Parathyroid adenoma (tissue), 2 donors: ENCODE data around the gene FSTL4.

Experiments
- H2AFZ ChIP-seq: fragments of 300-600 bp; sonication (generic); one replicate; pipeline ENCODE4 v1.7.0; 2017; ENCODE audit warnings: antibody characterized with exemption, mild to moderate bottlenecking
- H3K27ac ChIP-seq: fragments of 300-600 bp; sonication (generic); one replicate; pipeline ENCODE4 v1.7.0; 2017
- H3K27me3 ChIP-seq: fragments of 300-600 bp; sonication (generic); one replicate; pipeline ENCODE4 v1.7.0; 2017; ENCODE audit warnings: low read length; ENCODE audit not compliant: control insufficient read depth, insufficient read depth
- H3K36me3 ChIP-seq: fragments of 300-600 bp; sonication (generic); one replicate; pipeline ENCODE4 v1.7.0; 2017; ENCODE audit warnings: low read length; ENCODE audit not compliant: control insufficient read depth, insufficient read depth
- H3K4me1 ChIP-seq: fragments of 300-600 bp; sonication (generic); one replicate; pipeline ENCODE4 v1.7.0; 2017; ENCODE audit warnings: control low read depth
- H3K4me2 ChIP-seq: fragments of 300-600 bp; sonication (generic); one replicate; pipeline ENCODE4 v1.7.0; 2017; ENCODE audit warnings: low read length
- H3K4me3 ChIP-seq: fragments of 300-600 bp; sonication (generic); one replicate; pipeline ENCODE4 v1.7.0; 2017; ENCODE audit warnings: low read depth, low read length
- H3K79me2 ChIP-seq: fragments of 300-600 bp; sonication (generic); one replicate; pipeline ENCODE4 v1.7.0; 2017; ENCODE audit warnings: control low read depth
- H3K9ac ChIP-seq: fragments of 300-600 bp; sonication (generic); one replicate; pipeline ENCODE4 v1.7.0; 2017; ENCODE audit warnings: mild to moderate bottlenecking
- H3K9me3 ChIP-seq: fragments of 300-600 bp; sonication (generic); one replicate; pipeline ENCODE4 v1.7.0; 2017; ENCODE audit warnings: low read length; ENCODE audit not compliant: control insufficient read depth
- TF ChIP-seq, protein P1 (sequence below): fragments of 300-600 bp; sonication (generic); IDR thresholded peaks from one replicate; pipeline ENCODE4 v1.7.0; 2017; ENCODE audit warnings: antibody characterized with exemption, mild to moderate bottlenecking
- donor health status: primary hyperparathyroidism.

FSTL4 gene

DNA sequence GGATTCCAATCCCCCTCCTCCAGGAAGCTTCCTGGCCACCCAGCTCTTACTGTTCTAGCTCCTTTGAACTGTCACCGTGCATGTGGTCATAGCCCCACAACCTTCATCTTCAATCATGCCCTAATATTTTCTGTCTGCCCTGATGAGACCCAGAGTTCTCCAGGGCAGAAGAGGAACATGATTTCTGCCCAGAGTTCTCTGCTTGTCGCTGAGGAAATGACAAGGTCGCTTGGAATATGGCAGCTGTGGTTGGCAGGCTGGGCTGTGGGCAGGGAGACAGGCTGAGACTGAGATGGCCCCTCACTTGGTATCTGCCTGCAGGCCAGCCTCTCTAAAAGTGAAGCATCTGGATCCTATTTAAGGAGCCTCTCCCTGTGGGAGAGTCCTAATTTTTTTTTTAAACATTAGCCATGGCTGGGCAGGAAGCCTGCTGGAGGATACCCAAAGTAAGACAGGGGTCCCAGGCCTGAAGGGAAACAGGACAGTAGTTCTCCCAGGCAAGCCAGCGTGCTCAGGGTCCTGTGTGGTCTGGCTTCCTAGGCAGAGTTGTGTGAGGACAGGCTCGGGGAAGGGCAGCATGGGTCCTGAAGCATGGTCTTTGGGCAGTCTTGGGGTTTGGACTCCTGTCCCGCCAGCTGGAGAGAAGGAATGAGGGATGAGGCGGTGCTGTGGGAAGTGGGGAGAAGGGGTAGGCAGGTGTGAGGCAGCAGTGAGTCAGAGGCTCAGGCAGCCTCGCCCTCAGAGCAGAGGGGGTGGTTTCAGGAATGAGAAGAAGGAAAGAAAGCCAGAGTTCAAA is 242.1 kb downstream of the FSTL4 start:
- TF ChIP-seq, protein P1, sequence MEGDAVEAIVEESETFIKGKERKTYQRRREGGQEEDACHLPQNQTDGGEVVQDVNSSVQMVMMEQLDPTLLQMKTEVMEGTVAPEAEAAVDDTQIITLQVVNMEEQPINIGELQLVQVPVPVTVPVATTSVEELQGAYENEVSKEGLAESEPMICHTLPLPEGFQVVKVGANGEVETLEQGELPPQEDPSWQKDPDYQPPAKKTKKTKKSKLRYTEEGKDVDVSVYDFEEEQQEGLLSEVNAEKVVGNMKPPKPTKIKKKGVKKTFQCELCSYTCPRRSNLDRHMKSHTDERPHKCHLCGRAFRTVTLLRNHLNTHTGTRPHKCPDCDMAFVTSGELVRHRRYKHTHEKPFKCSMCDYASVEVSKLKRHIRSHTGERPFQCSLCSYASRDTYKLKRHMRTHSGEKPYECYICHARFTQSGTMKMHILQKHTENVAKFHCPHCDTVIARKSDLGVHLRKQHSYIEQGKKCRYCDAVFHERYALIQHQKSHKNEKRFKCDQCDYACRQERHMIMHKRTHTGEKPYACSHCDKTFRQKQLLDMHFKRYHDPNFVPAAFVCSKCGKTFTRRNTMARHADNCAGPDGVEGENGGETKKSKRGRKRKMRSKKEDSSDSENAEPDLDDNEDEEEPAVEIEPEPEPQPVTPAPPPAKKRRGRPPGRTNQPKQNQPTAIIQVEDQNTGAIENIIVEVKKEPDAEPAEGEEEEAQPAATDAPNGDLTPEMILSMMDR, result no peak
- Histone ChIP-seq H3K4me1 (no peaks in the 10 kb centered on the region), H3K36me3 (no peaks in the 10 kb centered on the region)

DNA sequence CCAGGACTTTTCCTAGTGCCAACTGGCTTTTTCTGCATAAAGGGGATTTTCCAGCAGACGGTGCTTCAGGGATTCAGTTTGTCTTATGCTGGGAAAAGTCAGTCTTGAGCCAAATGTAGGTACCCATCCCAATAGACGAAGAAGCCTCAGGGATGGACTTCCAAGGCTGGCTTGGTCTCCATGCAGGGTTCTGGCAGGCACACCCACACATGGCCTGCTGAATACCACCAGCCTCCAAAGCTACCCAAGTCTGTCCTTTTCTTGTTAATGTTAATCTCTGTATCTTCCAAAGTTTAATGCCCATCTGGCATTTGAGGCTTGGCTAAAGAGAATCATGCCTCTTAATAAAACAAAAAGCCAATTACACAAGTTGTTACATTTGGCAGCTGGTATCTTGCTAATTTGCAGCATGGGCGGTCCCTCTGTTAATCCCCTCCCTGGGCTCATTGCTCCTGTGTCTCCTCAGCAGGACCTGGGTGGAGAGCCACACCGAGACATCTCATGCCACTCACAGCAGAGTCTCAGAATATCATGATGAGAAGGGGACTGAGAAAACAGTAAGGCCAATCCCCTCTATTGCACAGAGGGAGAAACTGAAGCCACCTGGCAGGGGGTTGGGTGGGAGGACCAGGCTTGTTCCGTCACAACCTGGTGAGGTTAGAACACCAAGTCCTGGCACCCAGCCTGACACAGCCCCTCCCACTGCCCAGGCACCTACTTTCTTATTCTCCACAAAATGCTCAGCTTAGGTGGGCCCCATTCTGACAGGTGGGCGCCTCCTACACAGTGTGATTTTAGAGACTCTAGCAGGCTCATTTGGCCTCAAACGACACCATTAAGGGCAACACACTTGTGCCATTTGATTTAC is 243.2 kb downstream of the FSTL4 start:
- H3K4me1 ChIP-seq, result no peaks in the 10 kb centered on the region
- H3K4me3 ChIP-seq, result no peak overlapping the region
- no peak overlapping the region for H2AFZ ChIP-seq
- H3K36me3 ChIP-seq, result no peaks in the 10 kb centered on the region
- H3K27me3 ChIP-seq, result no peaks in the 10 kb centered on the region
- H3K9ac ChIP-seq, result no peak overlapping the region
- H3K79me2 ChIP-seq, result no peaks in the 10 kb centered on the region
- H3K9me3 ChIP-seq, result no peaks in the 10 kb centered on the region
- no peak overlapping the region for H3K27ac ChIP-seq
- TF ChIP-seq, protein P1, result no peak
- H3K4me2 ChIP-seq, result no peak overlapping the region

More for the DNA sequence above, 242.1 kb downstream of the FSTL4 start:
- H3K79me2 ChIP-seq, result no peaks in the 10 kb centered on the region
- no peak overlapping the region for H3K9ac ChIP-seq
- H3K27ac ChIP-seq, result no peak overlapping the region
- no peaks in the 10 kb centered on the region for H3K27me3 ChIP-seq
- H3K4me2 ChIP-seq, result no peak overlapping the region
- H2AFZ ChIP-seq, result no peak overlapping the region
- no peaks in the 10 kb centered on the region for H3K9me3 ChIP-seq
- no peak overlapping the region for H3K4me3 ChIP-seq

DNA sequence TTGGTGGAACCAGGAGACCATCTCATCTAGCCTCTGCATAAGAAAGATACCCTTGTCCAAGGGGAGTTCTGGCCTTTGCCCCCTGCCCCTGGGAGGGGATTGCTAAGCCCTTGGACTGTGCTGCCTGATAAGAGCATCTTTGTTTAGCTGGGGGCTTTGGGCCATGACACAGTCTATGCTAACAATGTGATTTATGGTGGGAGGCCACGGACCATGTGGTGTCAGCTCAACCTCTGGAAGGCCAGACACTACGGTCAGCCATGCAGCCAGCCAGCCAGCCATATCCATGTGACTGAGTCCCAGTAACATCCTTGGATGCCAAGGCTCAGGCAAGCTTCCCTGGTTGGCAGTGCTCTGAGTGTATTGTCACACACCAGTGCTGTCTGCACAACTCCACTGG is 244.4 kb downstream of the FSTL4 start:
- TF ChIP-seq, protein P1, result no peak
- Histone ChIP-seq H2AFZ (no peak overlapping the region), H3K27ac (no peak overlapping the region)

DNA sequence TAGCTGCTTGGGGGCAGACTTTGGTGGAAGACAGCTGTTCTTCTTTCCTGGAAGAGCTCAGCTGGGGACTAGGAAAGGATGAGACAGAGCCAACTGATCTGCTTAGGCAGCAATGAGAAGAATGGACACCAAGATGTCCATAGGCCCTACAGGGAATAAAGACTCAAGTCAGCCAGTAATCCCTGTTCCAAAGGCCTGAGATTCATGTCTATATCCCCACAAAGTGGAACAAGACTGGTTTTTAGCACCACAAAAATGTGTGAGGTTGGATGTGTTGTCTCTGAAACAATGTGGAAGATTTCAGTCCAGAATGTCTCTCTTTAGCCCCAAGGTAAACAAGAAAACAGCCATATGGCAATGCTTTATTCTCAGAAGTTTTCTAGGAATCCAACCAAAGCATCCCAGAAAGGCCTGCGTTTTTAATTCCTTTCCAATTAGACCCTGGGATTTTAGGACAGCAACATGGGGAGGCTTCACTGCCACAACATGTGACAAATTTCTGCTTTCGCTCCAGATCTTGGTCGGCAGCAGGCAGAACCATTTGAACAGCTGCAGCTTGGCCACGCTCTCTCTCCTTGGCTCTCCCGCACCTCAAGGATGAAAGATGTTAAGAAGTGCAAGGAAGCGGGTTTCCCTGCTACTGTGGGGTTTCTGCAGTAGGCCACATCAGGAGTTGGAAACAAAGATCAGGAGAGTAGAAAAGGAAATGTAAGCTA is 245.1 kb downstream of the FSTL4 start:
- Histone ChIP-seq H2AFZ (no peak overlapping the region), H3K27ac (no peak overlapping the region), H3K4me2 (no peak overlapping the region), H3K9me3 (no peaks in the 10 kb centered on the region), H3K4me3 (no peak overlapping the region), H3K79me2 (no peaks in the 10 kb centered on the region), H3K4me1 (no peaks in the 10 kb centered on the region), H3K36me3 (no peaks in the 10 kb centered on the region), H3K9ac (no peak overlapping the region), H3K27me3 (no peaks in the 10 kb centered on the region)
- TF ChIP-seq, protein P1, result no peak

More for the DNA sequence above, 244.4 kb downstream of the FSTL4 start:
- H3K4me2 ChIP-seq, result no peak overlapping the region
- H3K4me1 ChIP-seq, result no peaks in the 10 kb centered on the region
- no peak overlapping the region for H3K9ac ChIP-seq
- no peaks in the 10 kb centered on the region for H3K79me2 ChIP-seq
- H3K9me3 ChIP-seq, result no peaks in the 10 kb centered on the region
- no peaks in the 10 kb centered on the region for H3K36me3 ChIP-seq
- H3K4me3 ChIP-seq, result no peak overlapping the region
- no peaks in the 10 kb centered on the region for H3K27me3 ChIP-seq
